WTC11 (cell line): ENCODE measurements around the gene PHKG2. TPM values are rescaled to one million over a fixed set of nuclear protein-coding genes. Genes with fewer than 3 reads are reported as not detected.

Source experiments
- ATAC-seq: fragments of 200-7000 bp; cut with Tn5 transposase; 2 replicates; pipeline ENCODE4 v1.10.0; 2021; ENCODE audit warnings: mild to moderate bottlenecking, moderate library complexity
- CTCF ChIA-PET: fragments of 300-600 bp; sonication (Branson Sonifier 250); formaldehyde crosslinking; loops from one replicate; lab custom pipeline; 2021; ENCODE audit warnings: antibody characterized with exemption; lab: Charles Lee
- POLR2A ChIA-PET: fragments of 350-600 bp; sonication (Branson Sonifier 250); formaldehyde crosslinking; loops from one replicate; lab custom pipeline; 2021; ENCODE audit warnings: antibody characterized with exemption; lab: Charles Lee
- DNase-seq: peaks from one replicate; pipeline ENCODE4 v3.0.0; 2021; ENCODE audit warnings: low spot score
- H3K27ac Mint-ChIP-seq: 2 replicates; pipeline ENCODE4 v1.8.0; 2021; ENCODE audit warnings: mixed read lengths
- H3K27me3 Mint-ChIP-seq: 2 replicates; pipeline ENCODE4 v1.8.0; 2021; ENCODE audit warnings: low read depth, mild to moderate bottlenecking, moderate library complexity, mixed read lengths
- H3K36me3 Mint-ChIP-seq: 2 replicates; pipeline ENCODE4 v1.8.0; 2021; ENCODE audit warnings: mixed read lengths
- H3K4me1 Mint-ChIP-seq: 2 replicates; pipeline ENCODE4 v1.8.0; 2022; ENCODE audit warnings: mixed read lengths
- H3K4me3 Mint-ChIP-seq: 2 replicates; pipeline ENCODE4 v1.8.0; 2021; ENCODE audit warnings: mild to moderate bottlenecking, moderate library complexity, mixed read lengths
- H3K9me3 Mint-ChIP-seq: 2 replicates; pipeline ENCODE4 v1.8.0; 2021; ENCODE audit warnings: mixed read lengths
- CBFB ChIP-seq: sonication (generic); formaldehyde crosslinking; IDR thresholded peaks from 2 replicates; pipeline ENCODE4 v1.8.1; 2022; ENCODE audit warnings: mild to moderate bottlenecking, low read depth, missing genetic modification reagents
- CREB1 ChIP-seq: sonication (generic); formaldehyde crosslinking; IDR thresholded peaks from 2 replicates; pipeline ENCODE4 v1.8.0; 2023; ENCODE audit warnings: mild to moderate bottlenecking, missing genetic modification reagents
- CTCF ChIP-seq: fragments of 200-600 bp; IDR thresholded peaks from 2 replicates; pipeline ENCODE4 v1.8.0; 2022; ENCODE audit warnings: antibody characterized with exemption
- ESRRA ChIP-seq: sonication (generic); formaldehyde crosslinking; IDR thresholded peaks from 2 replicates; pipeline ENCODE4 v1.8.1; 2022; ENCODE audit warnings: mild to moderate bottlenecking, missing genetic modification reagents, borderline replicate concordance
- GRHL2 ChIP-seq: fragments of 250-450 bp; sonication (Bioruptor Pico); IDR thresholded peaks from 2 replicates; pipeline ENCODE4 v1.8.0; 2022; ENCODE audit warnings: mild to moderate bottlenecking, moderate library complexity; ENCODE audit not compliant: insufficient replicate concordance, severe bottlenecking
- HMGA2 ChIP-seq: fragments of 250-450 bp; sonication (Bioruptor Pico); IDR thresholded peaks from 2 replicates; pipeline ENCODE4 v1.4.0; 2021; ENCODE audit warnings: mild to moderate bottlenecking, moderate library complexity
- KAT7 ChIP-seq: sonication (generic); formaldehyde crosslinking; IDR thresholded peaks from 2 replicates; pipeline ENCODE4 v1.8.1; 2023; ENCODE audit warnings: missing genetic modification reagents, mild to moderate bottlenecking, borderline replicate concordance
- NFE2L1 ChIP-seq: sonication (generic); formaldehyde crosslinking; IDR thresholded peaks from 2 replicates; pipeline ENCODE4 v1.8.1; 2023; ENCODE audit warnings: missing genetic modification reagents
- OVOL2 ChIP-seq: fragments of 250-450 bp; sonication (Bioruptor Pico); IDR thresholded peaks from 2 replicates; pipeline ENCODE4 v1.9.0; 2021; ENCODE audit warnings: mild to moderate bottlenecking, borderline replicate concordance
- SP1 ChIP-seq: sonication (generic); formaldehyde crosslinking; conservative IDR thresholded peaks from 2 replicates; pipeline ENCODE4 v1.8.1; 2022; ENCODE audit warnings: missing genetic modification reagents
- TEAD1 ChIP-seq: sonication (generic); formaldehyde crosslinking; IDR thresholded peaks from 2 replicates; pipeline ENCODE4 v1.8.0; 2022; ENCODE audit warnings: mild to moderate bottlenecking, missing genetic modification reagents
- USF1 ChIP-seq: sonication (generic); formaldehyde crosslinking; IDR thresholded peaks from 2 replicates; pipeline ENCODE4 v1.8.0; 2022; ENCODE audit warnings: mild to moderate bottlenecking, missing genetic modification reagents
- ZNF138 ChIP-seq: sonication (generic); formaldehyde crosslinking; conservative IDR thresholded peaks from 2 replicates; pipeline ENCODE4 v1.8.1; 2022; ENCODE audit warnings: mild to moderate bottlenecking, moderate library complexity, missing genetic modification reagents
- ZNF263 ChIP-seq: sonication (generic); formaldehyde crosslinking; IDR thresholded peaks from 2 replicates; pipeline ENCODE4 v1.8.1; 2022; ENCODE audit warnings: low read depth, mild to moderate bottlenecking, moderate library complexity, missing genetic modification reagents
- total RNA-seq: library from RNA; stranded (reverse); gene quantifications from 3 replicates; pipeline ENCODE4 v1.2.3, GENCODE V29; 2021
- TF ChIP-seq, protein P1 (sequence below): fragments of 250-450 bp; sonication (Bioruptor Pico); IDR thresholded peaks from 2 replicates; pipeline ENCODE4 v1.9.0; 2021; ENCODE audit warnings: mild to moderate bottlenecking, borderline replicate concordance
- TF ChIP-seq, protein P2 (sequence below): fragments of 250-450 bp; sonication (Bioruptor Pico); IDR thresholded peaks from 2 replicates; pipeline ENCODE4 v1.9.0; 2021; ENCODE audit warnings: moderate library complexity, mild to moderate bottlenecking, inconsistent platforms, borderline replicate concordance
- TF ChIP-seq, protein P3 (sequence below): sonication (generic); formaldehyde crosslinking; IDR thresholded peaks from 2 replicates; pipeline ENCODE4 v1.8.0; 2022; ENCODE audit warnings: missing genetic modification reagents
- TF ChIP-seq, protein P4 (sequence below): sonication (generic); formaldehyde crosslinking; IDR thresholded peaks from 2 replicates; pipeline ENCODE4 v1.8.0; 2022; ENCODE audit warnings: mild to moderate bottlenecking, missing genetic modification reagents

The PHKG2 gene
- total RNA-seq, 1 experiment from 2014 or later: 50.5 TPM

- no peak for TF ChIP-seq CTCF
Observed at GRCh38 chr16:30761928-30762902, 14.0 kb downstream of the PHKG2 start, which contains the start of the genes CFAP119 and RNF40 (continued).

DNA sequence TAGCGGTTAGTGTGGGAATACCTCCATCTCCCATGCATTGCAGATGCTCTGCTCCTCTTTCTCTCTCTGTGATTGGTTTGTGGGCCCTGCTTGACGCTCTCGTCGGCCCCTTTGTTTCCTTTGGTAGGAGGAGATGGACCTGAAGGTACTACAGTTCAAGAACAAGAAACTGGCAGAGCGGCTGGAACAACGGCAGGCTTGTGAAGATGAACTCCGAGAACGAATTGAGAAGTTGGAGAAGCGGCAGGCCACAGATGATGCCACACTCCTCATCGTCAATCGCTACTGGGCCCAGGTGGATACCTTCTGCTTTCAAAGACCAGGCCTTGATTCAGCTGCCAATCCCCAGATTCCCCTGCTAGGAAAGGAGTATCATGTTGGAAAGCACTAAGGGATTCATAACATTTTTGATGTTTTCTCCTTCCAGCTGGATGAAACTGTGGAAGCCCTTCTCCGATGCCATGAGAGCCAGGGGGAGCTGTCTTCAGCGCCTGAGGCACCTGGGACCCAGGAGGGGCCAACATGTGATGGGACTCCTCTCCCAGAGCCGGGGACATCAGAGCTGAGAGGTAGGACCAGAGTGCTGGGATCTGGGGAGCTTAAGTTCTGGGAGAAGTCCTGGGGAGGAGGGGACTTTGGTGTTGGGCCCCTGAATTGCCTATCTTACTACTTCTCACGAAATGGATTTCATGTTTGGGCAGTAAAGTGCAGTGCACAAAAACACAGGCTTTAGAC lies 14.9 kb downstream of the PHKG2 start:
- H3K27me3 Mint-ChIP-seq: no peaks in the 10 kb centered on the region
- H3K36me3 Mint-ChIP-seq: peaks cover 53% of the 10 kb centered on the region
- H3K9me3 Mint-ChIP-seq: no peaks in the 10 kb centered on the region
- peak overlapping the region; percentile 94 for H3K4me3 Mint-ChIP-seq
- ATAC-seq: no peak
- peaks cover 21% of the 10 kb centered on the region for H3K4me1 Mint-ChIP-seq
- no peak for DNase-seq
- TF ChIP-seq KAT7 (no peak), OVOL2 (CRISPR knock-in tag) (no peak), ZNF263 (no peak), ZNF138 (CRISPR knock-in tag) (no peak), SP1 (CRISPR knock-in tag) (no peak), TEAD1 (CRISPR knock-in tag) (no peak), ESRRA (no peak), GRHL2 (no peak), USF1 (no peak), CREB1 (CRISPR knock-in tag) (no peak), HMGA2 (CRISPR knock-in tag) (no peak), NFE2L1 (CRISPR knock-in tag) (no peak), CBFB (no peak)
- TF ChIP-seq, protein P1, sequence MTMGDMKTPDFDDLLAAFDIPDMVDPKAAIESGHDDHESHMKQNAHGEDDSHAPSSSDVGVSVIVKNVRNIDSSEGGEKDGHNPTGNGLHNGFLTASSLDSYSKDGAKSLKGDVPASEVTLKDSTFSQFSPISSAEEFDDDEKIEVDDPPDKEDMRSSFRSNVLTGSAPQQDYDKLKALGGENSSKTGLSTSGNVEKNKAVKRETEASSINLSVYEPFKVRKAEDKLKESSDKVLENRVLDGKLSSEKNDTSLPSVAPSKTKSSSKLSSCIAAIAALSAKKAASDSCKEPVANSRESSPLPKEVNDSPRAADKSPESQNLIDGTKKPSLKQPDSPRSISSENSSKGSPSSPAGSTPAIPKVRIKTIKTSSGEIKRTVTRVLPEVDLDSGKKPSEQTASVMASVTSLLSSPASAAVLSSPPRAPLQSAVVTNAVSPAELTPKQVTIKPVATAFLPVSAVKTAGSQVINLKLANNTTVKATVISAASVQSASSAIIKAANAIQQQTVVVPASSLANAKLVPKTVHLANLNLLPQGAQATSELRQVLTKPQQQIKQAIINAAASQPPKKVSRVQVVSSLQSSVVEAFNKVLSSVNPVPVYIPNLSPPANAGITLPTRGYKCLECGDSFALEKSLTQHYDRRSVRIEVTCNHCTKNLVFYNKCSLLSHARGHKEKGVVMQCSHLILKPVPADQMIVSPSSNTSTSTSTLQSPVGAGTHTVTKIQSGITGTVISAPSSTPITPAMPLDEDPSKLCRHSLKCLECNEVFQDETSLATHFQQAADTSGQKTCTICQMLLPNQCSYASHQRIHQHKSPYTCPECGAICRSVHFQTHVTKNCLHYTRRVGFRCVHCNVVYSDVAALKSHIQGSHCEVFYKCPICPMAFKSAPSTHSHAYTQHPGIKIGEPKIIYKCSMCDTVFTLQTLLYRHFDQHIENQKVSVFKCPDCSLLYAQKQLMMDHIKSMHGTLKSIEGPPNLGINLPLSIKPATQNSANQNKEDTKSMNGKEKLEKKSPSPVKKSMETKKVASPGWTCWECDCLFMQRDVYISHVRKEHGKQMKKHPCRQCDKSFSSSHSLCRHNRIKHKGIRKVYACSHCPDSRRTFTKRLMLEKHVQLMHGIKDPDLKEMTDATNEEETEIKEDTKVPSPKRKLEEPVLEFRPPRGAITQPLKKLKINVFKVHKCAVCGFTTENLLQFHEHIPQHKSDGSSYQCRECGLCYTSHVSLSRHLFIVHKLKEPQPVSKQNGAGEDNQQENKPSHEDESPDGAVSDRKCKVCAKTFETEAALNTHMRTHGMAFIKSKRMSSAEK: no peak
- TF ChIP-seq, protein P2, sequence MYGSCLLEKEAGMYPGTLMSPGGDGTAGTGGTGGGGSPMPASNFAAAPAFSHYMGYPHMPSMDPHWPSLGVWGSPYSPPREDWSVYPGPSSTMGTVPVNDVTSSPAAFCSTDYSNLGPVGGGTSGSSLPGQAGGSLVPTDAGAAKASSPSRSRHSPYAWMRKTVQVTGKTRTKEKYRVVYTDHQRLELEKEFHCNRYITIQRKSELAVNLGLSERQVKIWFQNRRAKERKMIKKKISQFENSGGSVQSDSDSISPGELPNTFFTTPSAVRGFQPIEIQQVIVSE (CRISPR knock-in tag): no peak
- TF ChIP-seq, protein P3, sequence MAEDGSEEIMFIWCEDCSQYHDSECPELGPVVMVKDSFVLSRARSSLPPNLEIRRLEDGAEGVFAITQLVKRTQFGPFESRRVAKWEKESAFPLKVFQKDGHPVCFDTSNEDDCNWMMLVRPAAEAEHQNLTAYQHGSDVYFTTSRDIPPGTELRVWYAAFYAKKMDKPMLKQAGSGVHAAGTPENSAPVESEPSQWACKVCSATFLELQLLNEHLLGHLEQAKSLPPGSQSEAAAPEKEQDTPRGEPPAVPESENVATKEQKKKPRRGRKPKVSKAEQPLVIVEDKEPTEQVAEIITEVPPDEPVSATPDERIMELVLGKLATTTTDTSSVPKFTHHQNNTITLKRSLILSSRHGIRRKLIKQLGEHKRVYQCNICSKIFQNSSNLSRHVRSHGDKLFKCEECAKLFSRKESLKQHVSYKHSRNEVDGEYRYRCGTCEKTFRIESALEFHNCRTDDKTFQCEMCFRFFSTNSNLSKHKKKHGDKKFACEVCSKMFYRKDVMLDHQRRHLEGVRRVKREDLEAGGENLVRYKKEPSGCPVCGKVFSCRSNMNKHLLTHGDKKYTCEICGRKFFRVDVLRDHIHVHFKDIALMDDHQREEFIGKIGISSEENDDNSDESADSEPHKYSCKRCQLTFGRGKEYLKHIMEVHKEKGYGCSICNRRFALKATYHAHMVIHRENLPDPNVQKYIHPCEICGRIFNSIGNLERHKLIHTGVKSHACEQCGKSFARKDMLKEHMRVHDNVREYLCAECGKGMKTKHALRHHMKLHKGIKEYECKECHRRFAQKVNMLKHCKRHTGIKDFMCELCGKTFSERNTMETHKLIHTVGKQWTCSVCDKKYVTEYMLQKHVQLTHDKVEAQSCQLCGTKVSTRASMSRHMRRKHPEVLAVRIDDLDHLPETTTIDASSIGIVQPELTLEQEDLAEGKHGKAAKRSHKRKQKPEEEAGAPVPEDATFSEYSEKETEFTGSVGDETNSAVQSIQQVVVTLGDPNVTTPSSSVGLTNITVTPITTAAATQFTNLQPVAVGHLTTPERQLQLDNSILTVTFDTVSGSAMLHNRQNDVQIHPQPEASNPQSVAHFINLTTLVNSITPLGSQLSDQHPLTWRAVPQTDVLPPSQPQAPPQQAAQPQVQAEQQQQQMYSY (CRISPR knock-in tag): no peak
- TF ChIP-seq, protein P4, sequence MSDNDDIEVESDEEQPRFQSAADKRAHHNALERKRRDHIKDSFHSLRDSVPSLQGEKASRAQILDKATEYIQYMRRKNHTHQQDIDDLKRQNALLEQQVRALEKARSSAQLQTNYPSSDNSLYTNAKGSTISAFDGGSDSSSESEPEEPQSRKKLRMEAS (CRISPR knock-in tag): no peak
- peak overlapping the region; percentile 96 for H3K27ac Mint-ChIP-seq
- ChIA-PET POLR2A (no interaction called here), CTCF (interaction anchor here (1.1 kb wide), 1 partner anchor 179 kb away, joined by 3 read pairs; no protein-coding TSS in a partner anchor)
